Thymus (tissue), 11 donors: ENCODE data around the gene ZNF888. TPM values are rescaled to one million over a fixed set of nuclear protein-coding genes. Genes with fewer than 3 reads are reported as not detected.
A peak's percentile ranks its signal among the peaks of the same experiment; 100 is the strongest.
"Not testable (repeated sequence)": the region's sequence is repeated elsewhere in the genome, so short reads cannot be mapped to it uniquely, and the experiment has no call there.

Experiments
- DNase-seq, 9 donors: peaks; one replicate each; pipeline ENCODE4 v3.0.0-alpha.2; 2013; ENCODE audit warnings: low spot score in 9 of 9, low read depth in 6 of 9, missing footprints in 1 of 9
- H3K27ac ChIP-seq, 2 donors: one replicate each; pipeline ENCODE4 v1.5.1; 2013; ENCODE audit warnings: control low read depth in 1 of 2, low read depth in 1 of 2, low read length in 1 of 2, mild to moderate bottlenecking in 1 of 2, moderate library complexity in 1 of 2
- H3K27me3 ChIP-seq, 2 donors: one replicate each; pipeline ENCODE4 v1.5.1; 2013; ENCODE audit warnings: low read length in 1 of 2; ENCODE audit not compliant: control insufficient read depth in 2 of 2, insufficient read depth in 1 of 2
- H3K36me3 ChIP-seq, 2 donors: one replicate each; pipeline ENCODE4 v1.5.1; 2013; ENCODE audit warnings: low read length in 1 of 2, mild to moderate bottlenecking in 1 of 2, moderate library complexity in 1 of 2; ENCODE audit not compliant: control insufficient read depth in 2 of 2, insufficient read depth in 2 of 2
- H3K4me1 ChIP-seq, 2 donors: one replicate each; pipeline ENCODE4 v1.5.1; 2013; ENCODE audit warnings: low read length in 2 of 2; ENCODE audit not compliant: control insufficient read depth in 2 of 2, insufficient read depth in 2 of 2
- H3K4me3 ChIP-seq, 2 donors: one replicate each; pipeline ENCODE4 v1.5.1; 2013; ENCODE audit warnings: low read length in 2 of 2, control low read depth in 1 of 2, mild to moderate bottlenecking in 1 of 2
- H3K9me3 ChIP-seq, 2 donors: one replicate each; pipeline ENCODE4 v1.5.1; 2013; ENCODE audit warnings: low read length in 1 of 2, mild to moderate bottlenecking in 1 of 2; ENCODE audit not compliant: control insufficient read depth in 2 of 2, insufficient read depth in 1 of 2
- WGBS: extraction: QIAGEN DNeasy Blood & Tissue Kit; methylation state at CpG from one replicate; pipeline ENCODE4 v1.1.7; 2013; 5-methylcytosine and 5-hydroxymethylcytosine counted together
- polyA plus RNA-seq: library from polyadenylated mRNA; stranded (reverse); fragments of 200-250 nt; gene quantifications from one replicate; pipeline ENCODE4 v1.2.3, GENCODE V29; 2013
- total RNA-seq: library from RNA; stranded (reverse); fragments of 120-200 nt; gene quantifications from one replicate; pipeline ENCODE4 v1.2.4, GENCODE V29; 2013
- donor health status: healthy.

Gene ZNF888
- total and polyA plus RNA-seq, 2 donors = 5.7 to 6.1 TPM

GRCh38 chr19:52856540-52857377 is 66.5 kb downstream of the ZNF888 start:
- Histone ChIP-seq H3K4me3 (peak overlapping the region; percentile 67 to 69), H3K36me3 (peaks cover 14 to 22% of the 10 kb centered on the region in 2 donors)
- not testable (repeated sequence) for H3K27ac ChIP-seq, DNase-seq, H3K9me3 ChIP-seq, H3K27me3 ChIP-seq, H3K4me1 ChIP-seq
- 5% methylated on average over 23 of the region's 31 CpGs for WGBS

Other genes with a start within 250 kb of the ZNF888 start
- 7.3 TPM for gene ZNF611, start 188.4 kb downstream of the ZNF888 start, total RNA-seq
- 10.0 TPM for gene ZNF611, start 188.4 kb downstream of the ZNF888 start, polyA plus RNA-seq
- gene ZNF600, start 136.6 kb downstream of the ZNF888 start, total RNA-seq = 7.1 TPM
- 17.3 TPM for gene ZNF600, start 136.6 kb downstream of the ZNF888 start, polyA plus RNA-seq
- gene ZNF28, start 101.8 kb downstream of the ZNF888 start, total RNA-seq = 19.0 TPM
- 32.5 TPM for gene ZNF28, start 101.8 kb downstream of the ZNF888 start, polyA plus RNA-seq
- gene ZNF468, start 65.8 kb downstream of the ZNF888 start, total RNA-seq = 20.5 TPM
- 18.3 TPM for gene ZNF468, start 65.8 kb downstream of the ZNF888 start, polyA plus RNA-seq
- gene ZNF320, start 25.8 kb downstream of the ZNF888 start, total RNA-seq = 7.6 TPM
- gene ZNF320, start 25.8 kb downstream of the ZNF888 start, polyA plus RNA-seq = 9.7 TPM
- gene ZNF816, start 39.5 kb upstream of the ZNF888 start, total RNA-seq = 17.0 TPM
- gene ZNF816, start 39.5 kb upstream of the ZNF888 start, polyA plus RNA-seq = 8.4 TPM
- 0.05 TPM for gene ERVV-1, start 90.5 kb upstream of the ZNF888 start, total RNA-seq
- gene ERVV-1, start 90.5 kb upstream of the ZNF888 start, polyA plus RNA-seq = 0.14 TPM
- gene ERVV-2, start 121.3 kb upstream of the ZNF888 start, total RNA-seq = 0.05 TPM
- gene ERVV-2, start 121.3 kb upstream of the ZNF888 start, polyA plus RNA-seq = 0.05 TPM
- gene ZNF160, start 180.0 kb upstream of the ZNF888 start, total RNA-seq = 20.5 TPM
- gene ZNF160, start 180.0 kb upstream of the ZNF888 start, polyA plus RNA-seq = 33.1 TPM
- gene ZNF415, start 209.5 kb upstream of the ZNF888 start, total RNA-seq = 8.1 TPM
- gene ZNF415, start 209.5 kb upstream of the ZNF888 start, polyA plus RNA-seq = 9.1 TPM
- gene ZNF347, start 235.6 kb upstream of the ZNF888 start, total RNA-seq = 7.6 TPM
- gene ZNF347, start 235.6 kb upstream of the ZNF888 start, polyA plus RNA-seq = 6.8 TPM